ENCODE results near the gene FOXN3. TPM values are rescaled to one million over a fixed set of nuclear protein-coding genes. Genes with fewer than 3 reads are reported as not detected.
A peak's percentile ranks its signal among the peaks of the same experiment; 100 is the strongest.

Gene FOXN3
- total RNA-seq, 1 experiment from 2014 or later: 45.8 TPM

DNA sequence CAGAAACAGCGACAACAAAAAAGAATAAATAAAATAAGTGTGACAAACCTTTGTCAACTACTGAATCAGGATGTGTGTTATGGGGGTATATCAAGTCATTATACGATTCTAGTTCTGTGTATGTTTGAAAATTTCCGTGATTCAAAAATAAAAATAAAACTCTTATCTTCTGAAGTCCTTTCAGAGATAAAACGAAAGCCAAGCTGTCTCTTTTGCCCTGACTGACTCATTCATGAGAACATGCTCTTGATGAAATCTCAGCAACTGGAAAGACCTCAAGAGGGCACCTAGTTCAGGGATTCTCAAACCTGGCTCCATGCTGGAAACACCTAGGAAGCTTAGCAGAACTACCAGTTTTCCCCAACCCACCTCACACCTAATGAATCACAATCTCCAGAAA is 9.2 kb downstream of the FOXN3 start:
- DNase-seq: no peak
- Histone ChIP-seq H3K27me3 (no peaks in the 10 kb centered on the region), H3K27ac (no peak overlapping the region), H3K4me1 (0 out of 2 replicates have a peak, but pooled peaks cover 2% of the 10 kb centered on the region), H3K9me3 (replicated peaks) (no peaks in the 10 kb centered on the region), H3K36me3 (peaks cover 22% of the 10 kb centered on the region), H3K4me3 (no peak overlapping the region)

DNA sequence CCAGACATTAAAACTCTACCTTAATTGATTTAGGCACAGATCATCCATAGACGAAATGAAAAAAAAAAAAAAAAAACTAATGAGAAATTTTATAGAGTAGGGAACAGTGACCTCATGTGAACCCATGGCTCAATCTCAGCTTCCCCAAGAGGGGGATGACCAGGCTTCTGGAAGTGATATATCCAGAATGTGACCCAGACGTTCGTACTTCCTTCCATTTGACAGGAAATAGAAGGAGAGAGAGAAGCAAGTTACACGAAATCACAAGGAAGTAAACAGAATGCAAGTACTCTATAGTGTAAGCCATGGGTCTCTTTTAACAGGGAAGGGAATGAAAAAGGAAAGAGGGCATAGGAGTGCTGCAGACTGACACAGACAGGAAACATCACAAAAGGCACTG is 10.1 kb downstream of the FOXN3 start:
- DNase-seq: no peak
- no peak overlapping the region for H3K27ac ChIP-seq
- 0 out of 2 replicates have a peak, but pooled peaks cover 2% of the 10 kb centered on the region for H3K4me1 ChIP-seq

DNA sequence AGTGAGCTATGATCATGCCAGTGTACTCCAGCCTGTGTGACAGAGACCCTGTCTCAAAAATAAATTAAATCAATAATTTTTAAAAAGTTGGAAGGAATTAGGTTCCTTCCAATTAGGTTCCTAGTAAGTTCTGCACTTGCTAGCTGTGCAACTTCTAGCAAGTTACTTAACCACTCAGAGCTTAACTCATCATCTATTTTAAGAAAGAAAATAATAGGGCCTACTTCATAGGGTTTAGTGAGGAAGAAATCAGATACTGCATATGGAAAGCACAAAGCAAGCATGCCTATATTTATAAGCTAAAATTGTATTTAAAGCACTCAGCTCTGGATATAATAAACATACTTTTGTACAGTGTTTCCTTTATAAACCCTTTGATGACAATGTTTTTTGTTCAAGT is 10.7 kb downstream of the FOXN3 start:
- peaks cover 17% of the 10 kb centered on the region for H3K36me3 ChIP-seq
- H3K27me3 ChIP-seq: no peaks in the 10 kb centered on the region
- no peaks in the 10 kb centered on the region for H3K9me3 ChIP-seq (replicated peaks)
- 0 out of 2 replicates have a peak, but pooled peaks cover 2% of the 10 kb centered on the region for H3K4me1 ChIP-seq
- no peak overlapping the region for H3K27ac ChIP-seq
- H3K4me3 ChIP-seq: no peak overlapping the region
- DNase-seq: no peak

More for the DNA sequence above, 10.1 kb downstream of the FOXN3 start:
- H3K27me3 ChIP-seq: no peaks in the 10 kb centered on the region
- H3K4me3 ChIP-seq: no peak overlapping the region
- peaks cover 22% of the 10 kb centered on the region for H3K36me3 ChIP-seq
- H3K9me3 ChIP-seq (replicated peaks): no peaks in the 10 kb centered on the region

DNA sequence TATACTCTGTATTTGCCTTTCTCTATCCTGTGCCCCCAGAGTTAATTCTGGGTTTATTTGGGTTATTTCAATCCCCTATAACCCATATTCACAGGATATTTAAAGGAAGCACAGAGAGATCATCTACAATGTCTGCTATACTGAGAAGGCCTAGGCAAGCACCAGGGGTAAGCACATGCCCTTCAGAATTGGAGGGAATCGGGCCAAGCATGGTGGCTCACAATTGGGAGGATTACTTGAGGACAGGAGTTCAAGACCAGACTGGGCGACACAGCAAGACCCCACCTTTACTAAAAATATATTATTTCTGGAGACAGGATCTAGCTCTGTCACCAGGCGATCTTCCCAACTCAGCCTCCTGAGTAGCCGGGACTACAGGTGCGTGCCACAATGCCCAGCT is 11.3 kb downstream of the FOXN3 start:
- Histone ChIP-seq H3K4me3 (no peak overlapping the region), H3K4me1 (0 out of 2 replicates have a peak, but pooled peaks cover 2% of the 10 kb centered on the region), H3K27me3 (no peaks in the 10 kb centered on the region), H3K27ac (no peak overlapping the region), H3K36me3 (peaks cover 13% of the 10 kb centered on the region), H3K9me3 (replicated peaks) (no peaks in the 10 kb centered on the region)
- no peak for DNase-seq

DNA sequence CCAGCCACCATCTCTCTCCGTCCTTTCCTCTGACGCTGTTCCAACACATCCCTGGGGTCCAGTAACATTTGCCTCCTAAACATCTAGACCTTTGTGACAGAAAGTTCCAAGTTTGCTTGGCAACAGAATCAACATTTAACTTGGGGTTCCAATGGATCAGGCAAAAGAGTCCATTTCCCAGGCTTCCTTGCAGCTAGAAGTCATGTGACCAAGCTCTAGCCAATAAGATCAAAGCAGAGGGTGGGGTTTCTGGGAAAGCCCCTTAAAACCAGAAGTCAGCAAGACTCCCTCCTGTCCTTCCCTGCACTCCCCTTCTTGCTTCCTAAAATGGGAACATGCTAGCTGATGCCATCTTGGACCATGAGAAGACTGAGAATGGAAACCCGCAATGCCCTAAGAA is 14.7 kb downstream of the FOXN3 start:
- no peaks in the 10 kb centered on the region for H3K9me3 ChIP-seq (replicated peaks)
- H3K27ac ChIP-seq: no peak overlapping the region
- H3K4me3 ChIP-seq: no peak overlapping the region
- H3K27me3 ChIP-seq: no peaks in the 10 kb centered on the region
- no peaks in the 10 kb centered on the region for H3K4me1 ChIP-seq
- peaks cover 9% of the 10 kb centered on the region; the same call in 1 of the 2 replicates for H3K36me3 ChIP-seq
- no peak for DNase-seq

DNA sequence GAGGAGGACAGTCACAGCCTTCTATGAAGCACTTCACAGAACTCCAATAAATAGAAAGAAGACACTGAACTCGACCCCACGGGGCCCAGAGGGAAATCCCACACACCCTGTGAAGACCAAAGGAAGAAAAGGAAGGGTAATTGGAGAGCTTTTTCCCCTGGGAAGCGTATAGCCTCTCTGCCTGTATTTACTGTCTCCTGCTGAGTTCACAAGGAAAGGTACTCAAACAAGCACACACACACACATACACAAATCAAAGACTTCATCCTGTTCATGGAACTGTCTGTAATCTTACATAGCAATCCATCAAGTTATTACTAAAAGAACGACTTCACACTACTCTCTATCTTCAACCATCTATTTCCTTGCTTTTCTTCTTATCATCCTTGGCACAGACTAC is 15.3 kb downstream of the FOXN3 start:
- Histone ChIP-seq H3K4me3 (no peak overlapping the region), H3K36me3 (peaks cover 9% of the 10 kb centered on the region; the same call in 1 of the 2 replicates), H3K27me3 (no peaks in the 10 kb centered on the region), H3K27ac (no peak overlapping the region), H3K9me3 (replicated peaks) (no peaks in the 10 kb centered on the region), H3K4me1 (no peaks in the 10 kb centered on the region)
- no peak for DNase-seq

DNA sequence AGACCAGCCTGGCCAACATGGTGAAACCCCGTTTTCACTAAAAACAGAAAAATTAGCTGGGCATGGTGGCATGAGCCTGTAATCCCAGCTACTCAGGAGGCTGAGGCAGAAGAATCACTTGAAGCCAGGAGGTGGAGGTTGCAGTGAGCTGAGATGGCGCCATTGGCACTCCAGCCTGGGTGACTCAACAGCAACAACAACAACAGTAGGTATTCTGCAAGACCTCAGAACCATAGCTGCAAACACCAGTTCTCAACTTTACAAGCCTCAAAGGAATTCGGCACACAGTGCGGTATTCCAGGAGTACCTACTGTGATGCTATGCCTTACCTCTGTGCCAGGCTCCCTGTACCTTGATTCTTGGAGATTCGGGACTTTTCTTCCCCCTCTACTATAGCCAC is 15.8 kb downstream of the FOXN3 start:
- H3K9me3 ChIP-seq (replicated peaks): no peaks in the 10 kb centered on the region
- no peak for DNase-seq
- H3K27ac ChIP-seq: no peak overlapping the region
- H3K27me3 ChIP-seq: no peaks in the 10 kb centered on the region
- no peak overlapping the region for H3K4me3 ChIP-seq
- H3K36me3 ChIP-seq: peaks cover 6% of the 10 kb centered on the region; the same call in 1 of the 2 replicates
- H3K4me1 ChIP-seq: no peaks in the 10 kb centered on the region

DNA sequence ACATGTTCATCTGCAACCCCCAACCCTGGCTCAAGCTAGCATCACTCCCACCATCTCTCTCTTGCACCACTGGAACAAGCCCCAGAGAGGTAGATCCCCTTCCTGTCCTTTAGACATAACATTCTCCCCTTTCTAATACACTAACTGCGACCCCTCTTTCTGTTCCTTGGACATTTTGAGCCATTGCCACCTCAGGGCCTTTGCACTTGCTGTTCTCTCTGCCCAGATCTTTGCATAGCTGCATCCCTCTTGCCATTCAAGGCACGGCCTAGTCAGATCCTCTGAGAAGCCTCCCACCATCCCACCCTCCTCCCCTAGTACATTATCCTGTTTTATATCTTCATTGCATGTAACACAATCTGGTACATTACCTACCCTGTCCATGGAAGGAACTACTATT is 16.5 kb downstream of the FOXN3 start:
- no peak for DNase-seq
- H3K4me3 ChIP-seq: no peak overlapping the region
- no peak overlapping the region for H3K27ac ChIP-seq

DNA sequence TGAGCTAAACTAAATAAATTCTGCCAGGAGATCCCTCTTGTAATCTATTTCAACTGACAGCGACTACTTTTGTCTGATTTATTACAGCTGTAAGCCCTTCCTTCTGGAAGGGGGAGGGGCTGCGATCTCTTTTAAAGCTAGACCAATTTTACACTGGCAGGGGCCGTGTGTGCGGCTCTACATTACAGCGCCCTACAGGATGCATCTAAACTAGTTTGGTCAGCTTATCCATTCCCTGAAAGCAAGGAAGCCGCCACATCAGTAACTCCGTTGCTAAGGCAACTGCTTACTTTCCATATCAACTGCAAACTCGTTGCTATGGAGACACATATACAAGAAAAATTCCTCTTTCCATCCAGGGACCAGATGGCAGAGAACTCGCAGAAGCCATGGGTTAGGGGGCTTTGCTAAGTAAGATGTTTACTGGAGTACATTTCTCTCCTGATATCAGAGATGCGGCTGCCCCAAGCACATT is 17.4 kb downstream of the FOXN3 start:
- Histone ChIP-seq H3K4me3 (no peak overlapping the region), H3K4me1 (no peaks in the 10 kb centered on the region), H3K27ac (no peak overlapping the region), H3K27me3 (no peaks in the 10 kb centered on the region), H3K9me3 (replicated peaks) (no peaks in the 10 kb centered on the region), H3K36me3 (peaks cover 4% of the 10 kb centered on the region; the same call in 1 of the 2 replicates)
- DNase-seq: peak in 1 of 2 experiments; percentile 6

More for the DNA sequence above, 16.5 kb downstream of the FOXN3 start:
- Histone ChIP-seq H3K4me1 (no peaks in the 10 kb centered on the region), H3K36me3 (peaks cover 6% of the 10 kb centered on the region; the same call in 1 of the 2 replicates), H3K27me3 (no peaks in the 10 kb centered on the region), H3K9me3 (replicated peaks) (no peaks in the 10 kb centered on the region)

DNA sequence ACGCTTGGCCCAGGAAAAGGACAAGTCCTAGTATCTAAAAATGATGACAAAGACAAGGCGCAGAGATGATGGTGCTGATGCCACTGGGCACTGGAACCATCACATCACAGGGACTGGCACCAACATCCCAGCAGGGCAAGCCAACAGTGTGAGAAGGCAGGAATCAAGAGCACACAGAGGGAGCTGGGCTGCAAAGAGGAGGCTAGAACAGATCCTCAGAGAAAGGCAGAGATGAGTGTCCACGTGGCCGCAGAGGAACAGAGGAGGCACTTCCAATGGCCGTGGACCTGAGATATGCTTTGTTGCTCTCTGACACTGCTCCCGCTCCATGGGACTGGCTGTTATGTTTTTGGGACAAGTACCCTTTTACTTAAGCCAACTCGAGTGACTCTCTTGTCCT is 17.9 kb downstream of the FOXN3 start:
- H3K4me1 ChIP-seq: no peaks in the 10 kb centered on the region
- H3K4me3 ChIP-seq: no peak overlapping the region
- no peak overlapping the region for H3K27ac ChIP-seq
- no peak for DNase-seq
- H3K27me3 ChIP-seq: no peaks in the 10 kb centered on the region
- H3K9me3 ChIP-seq (replicated peaks): no peaks in the 10 kb centered on the region
- H3K36me3 ChIP-seq: 0 out of 2 replicates have a peak, but pooled peaks cover 3% of the 10 kb centered on the region

DNA sequence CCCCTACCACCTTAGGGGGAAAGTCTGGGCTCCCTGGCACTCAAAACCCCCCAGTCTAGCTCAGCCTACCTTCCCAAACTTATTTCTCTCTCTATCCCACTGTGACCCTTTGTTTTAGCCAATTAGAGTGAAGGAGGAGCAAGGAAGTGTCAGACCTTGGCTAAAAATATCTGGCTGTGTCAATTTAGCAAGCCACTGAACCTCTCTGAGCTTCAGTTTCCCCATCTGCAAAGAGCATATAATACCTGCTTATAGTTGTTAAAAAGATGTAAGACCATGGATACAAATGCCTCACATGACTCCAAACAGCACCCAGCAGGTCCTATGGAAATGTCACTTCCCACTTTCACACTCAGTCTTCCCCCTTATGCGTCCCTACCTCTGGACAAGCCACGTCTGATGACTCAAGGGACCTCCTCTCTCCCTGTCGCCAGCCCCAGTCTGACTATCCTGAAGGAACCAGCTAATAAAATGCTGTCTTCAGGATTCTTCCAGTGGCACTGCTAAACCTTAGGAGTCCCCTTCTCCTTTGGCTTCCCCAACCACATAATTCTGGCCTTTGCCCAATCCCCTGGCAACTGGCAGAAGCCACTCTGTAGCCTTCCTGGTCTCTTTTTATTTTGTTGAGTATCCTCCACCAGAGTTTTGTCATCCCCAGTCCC is 19.3 kb downstream of the FOXN3 start:
- no peaks in the 10 kb centered on the region for H3K27me3 ChIP-seq
- no peak overlapping the region for H3K27ac ChIP-seq
- H3K9me3 ChIP-seq (replicated peaks): no peaks in the 10 kb centered on the region
- H3K4me1 ChIP-seq: no peaks in the 10 kb centered on the region
- no peak for DNase-seq
- H3K4me3 ChIP-seq: no peak overlapping the region
- H3K36me3 ChIP-seq: 0 out of 2 replicates have a peak, but pooled peaks cover 3% of the 10 kb centered on the region

DNA sequence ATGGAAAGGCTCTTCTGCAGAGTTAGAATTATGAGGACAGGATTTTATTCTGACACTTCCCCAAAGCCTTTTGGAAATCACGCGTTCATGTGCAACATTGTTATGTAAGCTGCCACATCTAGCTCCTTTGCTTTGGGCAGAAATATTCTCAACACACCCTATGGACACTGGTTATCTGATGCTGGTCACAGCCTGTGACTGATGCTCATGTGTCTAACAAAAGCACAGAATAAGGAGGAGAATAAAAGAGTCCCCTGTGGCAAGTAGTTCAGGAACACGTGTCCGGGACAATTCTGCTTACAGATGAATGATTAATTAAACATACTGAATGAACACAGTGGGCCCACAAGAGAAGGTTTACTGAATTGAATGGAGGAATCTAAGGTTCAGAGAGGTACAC is 22.1 kb downstream of the FOXN3 start:
- no peaks in the 10 kb centered on the region for H3K27me3 ChIP-seq
- no peak for DNase-seq
- no peaks in the 10 kb centered on the region for H3K9me3 ChIP-seq (replicated peaks)
- H3K27ac ChIP-seq: no peak overlapping the region
- H3K4me3 ChIP-seq: no peak overlapping the region
- no peaks in the 10 kb centered on the region for H3K36me3 ChIP-seq
- no peaks in the 10 kb centered on the region for H3K4me1 ChIP-seq

DNA sequence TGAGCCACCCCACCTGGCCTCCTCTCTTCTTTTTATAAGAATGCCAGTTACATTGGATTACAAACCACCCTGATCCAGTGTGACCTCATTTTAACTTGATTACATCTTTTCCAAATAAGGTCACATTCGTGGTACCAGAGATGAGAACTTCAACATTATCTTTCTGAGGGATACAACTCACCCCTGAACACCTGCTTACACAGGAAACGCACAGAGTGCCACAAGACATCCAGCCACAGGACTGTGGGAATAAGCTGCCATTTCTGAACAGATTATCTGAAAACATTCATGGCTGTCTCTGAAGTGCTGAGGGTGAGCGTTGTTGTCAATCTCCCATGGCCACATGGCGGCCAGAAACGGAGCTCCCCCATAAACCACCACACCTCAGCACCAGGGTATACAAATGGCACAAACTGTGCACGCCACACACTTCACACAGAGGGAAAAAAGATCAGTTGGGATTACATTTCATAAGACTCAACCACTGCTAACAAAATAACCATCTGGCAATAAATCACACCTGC is 23.7 kb downstream of the FOXN3 start:
- Histone ChIP-seq H3K9me3 (replicated peaks) (no peaks in the 10 kb centered on the region), H3K4me3 (no peak overlapping the region), H3K4me1 (no peaks in the 10 kb centered on the region), H3K27me3 (no peaks in the 10 kb centered on the region), H3K27ac (no peak overlapping the region), H3K36me3 (no peaks in the 10 kb centered on the region)
- DNase-seq: no peak

DNA sequence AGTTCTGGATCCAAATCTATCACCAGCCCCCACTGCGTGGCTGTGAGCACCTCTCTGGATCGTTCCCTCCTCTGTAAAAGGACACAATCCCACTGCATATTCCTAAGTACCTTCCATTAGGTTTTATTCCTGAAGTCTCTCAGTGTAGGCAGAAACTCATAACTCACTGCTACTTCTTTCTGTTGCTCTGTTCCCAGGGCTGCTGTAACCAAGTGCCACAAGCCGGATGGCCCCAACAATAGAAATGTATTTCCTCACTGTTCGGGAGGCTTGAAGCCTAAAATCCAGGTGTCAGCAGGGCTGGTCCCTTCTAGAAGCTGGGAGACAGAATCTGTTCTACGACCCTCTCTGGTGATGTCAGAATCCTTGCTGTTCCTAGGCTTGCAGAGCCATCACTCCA is 24.9 kb downstream of the FOXN3 start:
- H3K36me3 ChIP-seq: no peaks in the 10 kb centered on the region
- no peaks in the 10 kb centered on the region for H3K27me3 ChIP-seq
- H3K27ac ChIP-seq: no peak overlapping the region
- no peak overlapping the region for H3K4me3 ChIP-seq
- no peak for DNase-seq
- H3K9me3 ChIP-seq (replicated peaks): no peaks in the 10 kb centered on the region
- H3K4me1 ChIP-seq: no peaks in the 10 kb centered on the region

DNA sequence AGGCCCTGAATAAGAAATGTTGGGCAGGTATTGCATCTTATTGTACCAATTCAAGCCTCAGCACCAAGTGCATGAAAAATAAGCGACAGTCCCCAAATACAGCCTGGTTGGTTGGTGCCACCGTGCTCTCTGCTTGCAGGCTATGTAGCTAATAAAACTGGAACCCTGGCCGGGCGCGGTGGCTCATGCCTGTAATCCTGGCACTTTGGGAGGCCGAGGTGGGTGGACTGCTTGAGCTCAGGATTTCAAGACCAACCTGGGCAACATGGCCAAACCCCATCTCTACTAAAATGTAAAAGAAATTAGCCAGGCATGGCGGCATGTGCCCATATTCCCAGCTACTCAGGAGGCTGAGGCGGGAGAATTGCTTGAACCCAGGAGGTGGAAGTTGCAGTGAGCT is 25.5 kb downstream of the FOXN3 start:
- Histone ChIP-seq H3K27me3 (no peaks in the 10 kb centered on the region), H3K27ac (no peak overlapping the region), H3K4me3 (no peak overlapping the region), H3K4me1 (no peaks in the 10 kb centered on the region), H3K36me3 (no peaks in the 10 kb centered on the region), H3K9me3 (replicated peaks) (no peaks in the 10 kb centered on the region)
- no peak for DNase-seq

DNA sequence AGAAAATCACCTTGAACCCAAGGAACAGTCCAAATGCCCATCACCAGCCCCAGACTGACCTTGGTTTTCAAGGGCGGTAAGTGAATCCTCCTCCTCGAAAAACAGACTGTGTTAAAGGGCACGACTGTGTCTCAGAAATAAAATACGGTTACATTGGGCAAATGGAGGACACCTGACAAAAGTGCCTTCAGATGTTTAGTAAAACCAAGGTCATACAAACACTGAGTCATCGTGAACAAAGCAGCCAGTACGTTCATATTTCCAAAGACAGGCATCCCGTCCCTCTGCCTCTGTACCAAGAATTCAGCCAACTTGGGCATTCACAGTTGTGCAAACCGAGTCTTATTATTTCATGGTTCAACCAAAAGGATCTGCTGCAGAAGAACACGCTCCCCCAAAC is 25.9 kb downstream of the FOXN3 start:
- no peak overlapping the region for H3K4me3 ChIP-seq
- H3K4me1 ChIP-seq: no peaks in the 10 kb centered on the region
- no peak overlapping the region for H3K27ac ChIP-seq
- no peaks in the 10 kb centered on the region for H3K27me3 ChIP-seq
- H3K36me3 ChIP-seq: no peaks in the 10 kb centered on the region
- no peaks in the 10 kb centered on the region for H3K9me3 ChIP-seq (replicated peaks)
- no peak for DNase-seq

Measured in SJCRH30 (cell line).